Stimulated activated CD4-positive, alpha-beta T cell treated with anti-CD3 and anti-CD28 coated beads, Interleukin-4, amount 100 ng/mL, for 48 hours (primary cell): Measurements from ENCODE around the gene SLC9C2.
"Not testable (repeated sequence)": the region's sequence is repeated elsewhere in the genome, so short reads cannot be mapped to it uniquely, and the experiment has no call there.

Experiments used
- DNase-seq, 2 donors: peaks; one replicate each; pipeline ENCODE4 v3.0.0-alpha.2; 2020; ENCODE audit warnings: low read depth in 2 of 2

SLC9C2 gene

GRCh38 chr1:173481195-173481772, 121.6 kb downstream of the SLC9C2 start:
- no peak for DNase-seq

- no peak for DNase-seq
Observed at GRCh38 chr1:173479649-173480048, 123.2 kb downstream of the SLC9C2 start.

- no peak for DNase-seq
Observed at GRCh38 chr1:173478094-173478674, 124.7 kb downstream of the SLC9C2 start.

- DNase-seq: peak in 1 of 2 donors; percentile 8
Observed at GRCh38 chr1:173477286-173478093, 125.4 kb downstream of the SLC9C2 start, which contains the start of gene PRDX6. TSS of gene PRDX6 (plus strand) at chr1:173477335. CDS start at chr1:173477398, 63 bp downstream.

GRCh38 chr1:173476665-173477285, 126.1 kb downstream of the SLC9C2 start:
- DNase-seq: peak; percentile 74 to 79

- no peak for DNase-seq
Observed at GRCh38 chr1:173476197-173476664, 126.6 kb downstream of the SLC9C2 start.

- peak; percentile 8 to 16 for DNase-seq
Observed at GRCh38 chr1:173475564-173476196, 127.2 kb downstream of the SLC9C2 start.

GRCh38 chr1:173474780-173475421, 128.0 kb downstream of the SLC9C2 start:
- DNase-seq: not testable (repeated sequence)

- no peak for DNase-seq
Observed at GRCh38 chr1:173474097-173474779, 128.6 kb downstream of the SLC9C2 start.

- DNase-seq: no peak
Observed at GRCh38 chr1:173473599-173474011, 129.3 kb downstream of the SLC9C2 start.

GRCh38 chr1:173470608-173471007, 132.3 kb downstream of the SLC9C2 start:
- no peak for DNase-seq

GRCh38 chr1:173469656-173470055, 133.2 kb downstream of the SLC9C2 start:
- DNase-seq: no peak

GRCh38 chr1:173467426-173467825, 135.4 kb downstream of the SLC9C2 start:
- DNase-seq: no peak

GRCh38 chr1:173464185-173464584, 138.7 kb downstream of the SLC9C2 start:
- not testable (repeated sequence) for DNase-seq

GRCh38 chr1:173462666-173463065, 140.2 kb downstream of the SLC9C2 start:
- not testable (repeated sequence) for DNase-seq

- DNase-seq: no peak
Observed at GRCh38 chr1:173459885-173460284, 143.0 kb downstream of the SLC9C2 start.

GRCh38 chr1:173454966-173455524, 147.8 kb downstream of the SLC9C2 start:
- DNase-seq: no peak

- DNase-seq: no peak
Observed at GRCh38 chr1:173453982-173454381, 148.9 kb downstream of the SLC9C2 start.

GRCh38 chr1:173451981-173452380, 150.9 kb downstream of the SLC9C2 start:
- no peak for DNase-seq
